ENCODE results near the gene MYCN. TPM values are rescaled to one million over a fixed set of nuclear protein-coding genes. Genes with fewer than 3 reads are reported as not detected.
"Not testable (repeated sequence)": the region's sequence is repeated elsewhere in the genome, so short reads cannot be mapped to it uniquely, and the experiment has no call there.

Gene MYCN
- total RNA-seq, 2 donors from 2014 or later = 0.21 to 0.81 TPM

GRCh38 chr2:15947431-15947830 is 7.1 kb downstream of the MYCN start:
- Histone ChIP-seq H3K27me3 (replicated peaks; ENCODE audit: insufficient read depth) (peaks cover 4% of the 10 kb centered on the region), H3K4me1 (ENCODE audit: control insufficient read depth in 1 of 2, low read depth in 2 of 2) (no peaks in the 10 kb centered on the region), H3K36me3 (no peaks in the 10 kb centered on the region), H3K4me3 (no peak overlapping the region), H3K9me3 (no peaks in the 10 kb centered on the region), H3K27ac (no peak overlapping the region)
- TF ChIP-seq CTCF (IDR thresholded peaks at IDR 0.05) = no peak
- ATAC-seq (ENCODE audit: insufficient number of reproducible peaks, low FRiP score, low read depth) (no peak), DNase-seq (ENCODE audit: low spot score) (no peak)

DNA sequence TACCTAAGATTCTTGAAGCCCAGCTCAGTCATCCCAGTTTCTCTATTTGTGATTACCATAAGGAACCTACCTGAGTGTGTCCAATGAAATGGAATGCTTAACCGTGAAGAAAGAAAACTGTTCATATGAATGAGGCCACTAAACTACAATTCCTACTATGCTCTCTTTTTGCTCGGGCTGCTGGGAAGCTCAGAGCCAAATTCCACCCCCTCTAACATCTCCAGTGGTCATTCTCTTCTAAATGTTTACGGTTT is 8.3 kb downstream of the MYCN start:
- no peak for TF ChIP-seq CTCF (IDR thresholded peaks at IDR 0.05)
- DNase-seq (ENCODE audit: low spot score) (no peak), ATAC-seq (ENCODE audit: insufficient number of reproducible peaks, low FRiP score, low read depth) (no peak)
- Histone ChIP-seq H3K9me3 (no peaks in the 10 kb centered on the region), H3K36me3 (no peaks in the 10 kb centered on the region), H3K4me3 (no peak overlapping the region), H3K27ac (no peak overlapping the region), H3K27me3 (replicated peaks; ENCODE audit: insufficient read depth) (peaks cover 4% of the 10 kb centered on the region), H3K4me1 (ENCODE audit: control insufficient read depth in 1 of 2, low read depth in 2 of 2) (no peaks in the 10 kb centered on the region)

DNA sequence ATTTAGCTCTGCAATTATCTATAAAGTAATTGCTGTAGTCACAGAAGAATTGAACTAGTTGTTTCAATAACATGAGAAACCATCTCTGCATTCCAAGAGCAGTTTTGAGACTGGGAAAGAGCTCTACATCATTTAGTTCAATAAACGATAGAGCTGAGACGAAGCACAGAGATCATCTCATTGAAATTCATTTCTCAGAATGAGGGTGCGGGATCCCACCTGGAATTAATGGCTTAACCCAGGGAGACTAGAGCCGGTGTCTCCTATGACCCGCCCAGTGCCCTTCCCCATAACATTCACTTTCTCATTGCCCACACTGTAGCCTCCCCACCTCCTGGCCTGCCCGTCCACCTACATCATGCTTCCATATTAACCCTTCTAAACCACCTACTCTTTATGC is 8.8 kb downstream of the MYCN start:
- Histone ChIP-seq H3K27ac (no peak overlapping the region), H3K4me3 (no peak overlapping the region), H3K4me1 (ENCODE audit: control insufficient read depth in 1 of 2, low read depth in 2 of 2) (no peaks in the 10 kb centered on the region), H3K36me3 (no peaks in the 10 kb centered on the region), H3K9me3 (no peaks in the 10 kb centered on the region), H3K27me3 (replicated peaks; ENCODE audit: insufficient read depth) (peaks cover 4% of the 10 kb centered on the region)
- no peak for ATAC-seq (ENCODE audit: insufficient number of reproducible peaks, low FRiP score, low read depth)
- no peak for DNase-seq (ENCODE audit: low spot score)
- TF ChIP-seq CTCF (IDR thresholded peaks at IDR 0.05) = no peak

- Histone ChIP-seq H3K4me3 (no peak overlapping the region), H3K9me3 (no peaks in the 10 kb centered on the region), H3K4me1 (ENCODE audit: control insufficient read depth in 1 of 2, low read depth in 2 of 2) (no peaks in the 10 kb centered on the region), H3K27me3 (replicated peaks; ENCODE audit: insufficient read depth) (peaks cover 4% of the 10 kb centered on the region), H3K27ac (no peak overlapping the region), H3K36me3 (no peaks in the 10 kb centered on the region)
- DNase-seq (ENCODE audit: low spot score) (no peak), ATAC-seq (ENCODE audit: insufficient number of reproducible peaks, low FRiP score, low read depth) (no peak)
- no peak for TF ChIP-seq CTCF (IDR thresholded peaks at IDR 0.05)
Observed at GRCh38 chr2:15949551-15949950, 9.2 kb downstream of the MYCN start.

- DNase-seq (ENCODE audit: low spot score) (no peak), ATAC-seq (ENCODE audit: insufficient number of reproducible peaks, low FRiP score, low read depth) (no peak)
- Histone ChIP-seq H3K36me3 (no peaks in the 10 kb centered on the region), H3K4me1 (ENCODE audit: control insufficient read depth in 1 of 2, low read depth in 2 of 2) (no peaks in the 10 kb centered on the region), H3K27me3 (replicated peaks; ENCODE audit: insufficient read depth) (peaks cover 4% of the 10 kb centered on the region), H3K9me3 (no peaks in the 10 kb centered on the region), H3K27ac (no peak overlapping the region), H3K4me3 (no peak overlapping the region)
- TF ChIP-seq CTCF (IDR thresholded peaks at IDR 0.05) = no peak
Observed at GRCh38 chr2:15950088-15950952, 10.0 kb downstream of the MYCN start.

GRCh38 chr2:15951936-15952335 is 11.6 kb downstream of the MYCN start:
- H3K4me3 ChIP-seq; H3K36me3 ChIP-seq; H3K27me3 ChIP-seq (replicated peaks; ENCODE audit: insufficient read depth); H3K27ac ChIP-seq; ATAC-seq (ENCODE audit: insufficient number of reproducible peaks, low FRiP score, low read depth); H3K9me3 ChIP-seq; DNase-seq (ENCODE audit: low spot score); H3K4me1 ChIP-seq (ENCODE audit: control insufficient read depth in 1 of 2, low read depth in 2 of 2): not testable (repeated sequence)
